IPS-15b (cell line): ENCODE data around the gene TEF.

Experiments used
- H3K27me3 ChIP-seq: one replicate; pipeline ENCODE4 v1.6.1; 2013; ENCODE audit warnings: low read length; ENCODE audit not compliant: control insufficient read depth, insufficient read depth
- H3K36me3 ChIP-seq: one replicate; pipeline ENCODE4 v1.6.1; 2013; ENCODE audit warnings: low read length; ENCODE audit not compliant: control insufficient read depth, insufficient read depth
- H3K4me1 ChIP-seq: one replicate; pipeline ENCODE4 v1.6.1; 2013; ENCODE audit warnings: mild to moderate bottlenecking, low read length; ENCODE audit not compliant: control insufficient read depth, insufficient read depth
- H3K4me3 ChIP-seq: one replicate; pipeline ENCODE4 v1.5.1; 2013; ENCODE audit warnings: low read depth, low read length
- H3K9ac ChIP-seq: one replicate; pipeline ENCODE4 v1.6.1; 2013; ENCODE audit warnings: low read depth, mild to moderate bottlenecking, low read length
- H3K9me3 ChIP-seq: one replicate; pipeline ENCODE4 v1.6.1; 2013; ENCODE audit warnings: mild to moderate bottlenecking, low read length; ENCODE audit not compliant: control insufficient read depth, insufficient read depth

TEF gene, protein sequence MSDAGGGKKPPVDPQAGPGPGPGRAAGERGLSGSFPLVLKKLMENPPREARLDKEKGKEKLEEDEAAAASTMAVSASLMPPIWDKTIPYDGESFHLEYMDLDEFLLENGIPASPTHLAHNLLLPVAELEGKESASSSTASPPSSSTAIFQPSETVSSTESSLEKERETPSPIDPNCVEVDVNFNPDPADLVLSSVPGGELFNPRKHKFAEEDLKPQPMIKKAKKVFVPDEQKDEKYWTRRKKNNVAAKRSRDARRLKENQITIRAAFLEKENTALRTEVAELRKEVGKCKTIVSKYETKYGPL

DNA sequence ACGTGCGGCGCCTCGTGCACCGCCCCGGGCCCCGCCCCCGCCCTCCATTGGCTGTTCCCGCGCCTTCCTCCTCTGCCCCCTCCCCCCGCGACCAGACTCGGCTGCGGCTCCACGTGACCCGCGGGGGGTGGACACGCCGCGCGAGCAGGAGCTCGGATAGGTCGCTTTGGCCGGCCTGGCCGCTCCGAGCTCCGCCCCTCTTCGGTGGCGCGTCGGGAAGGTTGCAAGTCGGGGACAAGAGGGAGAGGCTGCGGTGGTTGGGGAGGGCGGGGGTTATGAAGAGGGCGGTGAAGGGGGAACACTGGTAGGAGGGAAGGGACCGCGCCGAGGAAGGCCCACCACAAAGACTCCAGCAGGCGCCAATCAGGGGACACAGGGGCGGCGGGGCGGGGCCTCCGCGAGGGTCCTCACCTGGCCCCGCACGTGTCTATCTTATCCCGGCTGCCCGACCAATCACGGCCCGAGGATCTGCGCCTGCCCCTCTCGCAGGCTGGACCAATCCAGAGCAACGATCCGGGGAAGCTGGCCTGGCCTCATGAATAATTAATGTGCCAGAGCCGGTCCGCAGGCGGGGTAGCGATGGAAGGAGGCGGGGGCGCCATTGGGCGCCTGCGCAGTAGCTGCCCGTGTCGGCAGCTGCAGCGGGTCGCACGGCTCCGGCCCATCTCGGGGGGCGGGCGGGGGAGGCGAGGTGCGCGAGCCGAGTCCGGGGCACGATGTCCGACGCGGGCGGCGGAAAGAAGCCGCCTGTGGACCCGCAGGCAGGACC, at the start of gene TEF:
Gene TEF (plus strand): TSS at position 614 of the 769 bp plus-strand sequence. CDS start 103 bp downstream, at position 717.
- H3K36me3 ChIP-seq, result no peaks in the 10 kb centered on the region
- H3K9me3 ChIP-seq, result no peaks in the 10 kb centered on the region
- no peaks in the 10 kb centered on the region for H3K27me3 ChIP-seq
- H3K4me1 ChIP-seq, result peaks cover 9% of the 10 kb centered on the region
- peak within 1 kb of the TSS; percentile 81 for H3K4me3 ChIP-seq
- peak within 1 kb of the TSS; percentile 85 for H3K9ac ChIP-seq

DNA sequence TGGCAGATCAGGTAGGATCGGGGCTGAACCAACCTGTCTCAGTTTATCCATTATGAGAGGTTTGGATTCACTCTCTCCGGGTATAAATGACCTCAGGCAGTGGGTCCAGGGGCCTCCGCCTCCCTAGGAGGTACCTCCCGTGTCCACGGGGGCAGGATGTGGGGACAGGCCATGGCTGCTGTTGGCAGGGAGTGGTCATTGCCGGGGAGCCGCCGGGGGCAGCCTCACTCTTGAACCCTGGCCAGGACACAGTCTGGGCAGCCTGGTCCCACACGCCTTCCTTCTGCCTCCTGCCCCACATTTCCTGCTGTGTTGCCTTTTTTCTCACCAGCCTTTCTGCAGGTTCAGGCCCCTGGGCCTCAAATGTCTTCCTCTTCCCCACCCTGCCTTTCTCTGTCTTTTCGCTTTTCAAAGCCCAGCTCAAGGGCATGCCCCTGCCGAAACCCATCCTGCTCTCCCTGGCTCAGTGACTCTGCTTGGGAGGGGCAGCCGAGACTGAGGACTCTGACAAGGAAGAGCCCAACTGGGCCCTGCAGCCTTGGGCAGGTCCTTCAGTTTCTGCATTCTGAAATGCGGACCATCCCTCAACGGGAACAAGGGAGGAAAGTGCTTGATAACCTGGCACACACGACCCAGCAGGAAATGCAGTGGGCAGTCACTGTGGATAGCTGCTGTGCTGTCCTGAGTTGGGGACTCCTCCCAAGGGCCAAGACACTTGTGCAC, 49.4 kb upstream of the TEF start:
- no peaks in the 10 kb centered on the region for H3K27me3 ChIP-seq
- no peaks in the 10 kb centered on the region for H3K9me3 ChIP-seq
- no peak overlapping the region for H3K9ac ChIP-seq
- H3K36me3 ChIP-seq, result peaks cover 32% of the 10 kb centered on the region
- H3K4me3 ChIP-seq, result no peak overlapping the region
- H3K4me1 ChIP-seq, result no peaks in the 10 kb centered on the region

DNA sequence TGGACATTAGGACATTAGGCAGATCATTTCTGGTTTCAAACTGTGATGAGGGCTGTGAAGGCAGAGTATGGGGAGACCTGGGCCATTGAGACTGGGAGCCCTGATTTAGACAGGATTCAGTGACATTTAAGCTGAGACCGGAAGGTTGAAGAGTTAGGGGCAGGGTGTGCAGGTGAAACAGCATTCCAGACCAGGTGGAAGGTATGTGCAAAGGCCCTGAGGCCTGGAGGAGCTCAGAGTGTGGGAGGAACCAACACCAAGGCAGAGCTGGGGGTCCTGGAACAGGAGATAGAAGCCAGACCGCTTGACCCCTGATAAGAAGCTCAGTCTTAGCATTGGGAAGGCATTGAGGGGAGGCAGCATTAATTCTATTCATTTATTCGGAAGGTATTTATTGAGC, 47.9 kb upstream of the TEF start:
- Histone ChIP-seq H3K36me3 (peaks cover 40% of the 10 kb centered on the region), H3K4me3 (no peak overlapping the region), H3K27me3 (no peaks in the 10 kb centered on the region), H3K9me3 (no peaks in the 10 kb centered on the region), H3K9ac (no peak overlapping the region), H3K4me1 (no peaks in the 10 kb centered on the region)

DNA sequence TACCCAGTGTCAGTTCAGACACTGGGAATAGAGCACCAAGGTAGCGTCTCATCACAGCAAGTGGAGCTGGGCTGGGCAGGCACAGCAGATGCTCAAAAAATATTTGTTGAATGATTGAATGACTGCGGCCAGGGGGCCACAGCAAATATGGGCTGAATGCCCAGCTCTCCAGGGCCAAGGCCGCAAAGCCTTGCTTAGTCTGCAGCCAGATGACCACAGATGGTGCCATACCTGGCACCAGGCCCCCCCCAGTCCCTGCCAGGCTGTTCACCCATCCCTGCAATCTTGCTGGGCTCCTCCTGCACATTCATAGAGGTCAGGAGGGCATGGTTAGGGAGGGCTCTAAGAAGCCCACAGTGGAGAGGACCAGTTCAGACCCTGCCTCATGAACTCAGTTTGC, 47.5 kb upstream of the TEF start:
- Histone ChIP-seq H3K4me1 (no peaks in the 10 kb centered on the region), H3K4me3 (no peak overlapping the region), H3K9me3 (no peaks in the 10 kb centered on the region), H3K36me3 (peaks cover 44% of the 10 kb centered on the region), H3K9ac (no peak overlapping the region), H3K27me3 (no peaks in the 10 kb centered on the region)

DNA sequence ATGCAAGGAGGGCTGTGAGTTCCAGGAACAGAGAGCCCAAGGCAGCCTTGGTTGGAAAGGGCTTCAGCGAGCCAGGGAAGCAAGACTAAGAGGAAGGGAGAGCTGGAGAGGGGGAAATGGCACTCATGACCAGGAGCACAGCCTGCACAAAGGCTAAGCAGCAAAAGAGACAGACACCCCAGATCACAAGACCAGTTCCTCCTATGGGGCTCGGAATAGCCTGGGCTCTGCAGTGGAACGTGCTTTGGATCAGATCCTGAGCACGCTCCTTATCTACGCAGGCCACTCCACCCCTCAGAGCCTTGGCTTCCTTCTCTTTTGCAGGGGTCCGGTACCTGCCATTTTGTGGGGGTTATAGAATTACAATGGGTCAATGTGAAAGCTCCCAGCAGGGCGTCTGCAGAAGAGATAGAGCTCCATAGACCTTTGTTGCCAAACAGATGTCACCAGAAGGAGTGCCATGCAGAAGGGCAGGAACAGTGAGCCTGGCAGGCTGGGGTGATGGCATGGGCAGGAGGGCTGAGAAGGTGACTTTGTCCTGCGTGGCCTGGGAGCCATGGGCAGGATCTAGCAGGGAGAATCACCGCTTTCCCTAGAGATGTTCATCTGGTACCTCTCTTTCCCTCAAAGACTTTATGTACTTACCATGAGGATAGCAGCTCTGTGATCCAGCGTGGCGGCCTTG, 46.6 kb upstream of the TEF start:
- no peaks in the 10 kb centered on the region for H3K27me3 ChIP-seq
- H3K9ac ChIP-seq, result no peak overlapping the region
- no peak overlapping the region for H3K4me3 ChIP-seq
- no peaks in the 10 kb centered on the region for H3K4me1 ChIP-seq
- peaks cover 43% of the 10 kb centered on the region for H3K36me3 ChIP-seq
- H3K9me3 ChIP-seq, result no peaks in the 10 kb centered on the region

DNA sequence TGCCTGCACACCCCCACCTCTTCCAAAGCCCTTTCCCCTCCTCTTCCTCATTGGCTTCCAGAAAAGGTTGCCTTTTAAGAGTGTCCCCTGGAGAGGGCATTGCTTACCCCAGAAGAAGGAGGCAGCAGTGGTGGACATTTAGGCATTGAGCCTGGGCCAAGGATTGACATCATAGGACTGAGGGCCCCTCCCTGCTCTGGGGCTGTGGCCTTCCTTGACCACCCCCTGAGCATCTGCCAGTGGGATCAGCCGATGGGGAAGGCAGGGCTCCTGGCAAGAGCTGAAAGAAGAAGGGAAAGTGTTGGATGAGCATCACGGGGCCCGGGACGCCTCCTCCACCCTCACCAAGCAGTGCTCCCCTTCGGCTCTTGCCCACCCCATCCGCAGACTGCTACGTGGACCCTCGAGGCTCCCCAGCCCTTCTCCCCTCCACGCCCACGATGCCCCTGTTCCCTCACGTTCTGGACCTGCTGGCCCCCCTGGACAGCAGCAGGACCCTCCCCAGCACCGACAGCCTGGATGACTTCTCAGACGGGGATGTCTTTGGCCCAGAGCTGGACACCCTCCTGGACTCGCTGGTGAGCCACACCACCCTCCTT, 43.0 kb upstream of the TEF start:
- no peaks in the 10 kb centered on the region for H3K4me1 ChIP-seq
- H3K36me3 ChIP-seq, result peaks cover 42% of the 10 kb centered on the region
- H3K9ac ChIP-seq, result no peak overlapping the region
- no peaks in the 10 kb centered on the region for H3K9me3 ChIP-seq
- no peak overlapping the region for H3K4me3 ChIP-seq
- H3K27me3 ChIP-seq, result no peaks in the 10 kb centered on the region

DNA sequence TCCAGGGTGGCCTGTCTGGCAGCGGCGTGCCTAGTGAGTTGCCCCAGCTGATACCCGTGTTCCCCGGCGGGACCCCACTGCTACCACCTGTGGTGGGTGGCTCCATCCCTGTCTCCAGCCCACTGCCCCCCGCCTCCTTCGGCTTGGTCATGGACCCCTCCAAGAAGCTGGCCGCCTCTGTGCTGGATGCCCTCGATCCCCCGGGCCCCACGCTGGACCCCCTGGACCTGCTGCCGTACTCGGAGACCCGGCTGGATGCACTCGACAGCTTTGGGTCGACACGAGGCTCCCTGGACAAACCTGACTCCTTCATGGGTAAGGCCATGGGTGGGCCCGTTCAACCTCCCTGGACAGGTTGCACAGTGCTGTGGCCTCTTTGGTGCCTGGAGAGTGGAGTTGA, 41.9 kb upstream of the TEF start:
- Histone ChIP-seq H3K27me3 (no peaks in the 10 kb centered on the region), H3K4me1 (no peaks in the 10 kb centered on the region), H3K36me3 (peaks cover 51% of the 10 kb centered on the region), H3K9ac (no peak overlapping the region), H3K4me3 (no peak overlapping the region), H3K9me3 (no peaks in the 10 kb centered on the region)

DNA sequence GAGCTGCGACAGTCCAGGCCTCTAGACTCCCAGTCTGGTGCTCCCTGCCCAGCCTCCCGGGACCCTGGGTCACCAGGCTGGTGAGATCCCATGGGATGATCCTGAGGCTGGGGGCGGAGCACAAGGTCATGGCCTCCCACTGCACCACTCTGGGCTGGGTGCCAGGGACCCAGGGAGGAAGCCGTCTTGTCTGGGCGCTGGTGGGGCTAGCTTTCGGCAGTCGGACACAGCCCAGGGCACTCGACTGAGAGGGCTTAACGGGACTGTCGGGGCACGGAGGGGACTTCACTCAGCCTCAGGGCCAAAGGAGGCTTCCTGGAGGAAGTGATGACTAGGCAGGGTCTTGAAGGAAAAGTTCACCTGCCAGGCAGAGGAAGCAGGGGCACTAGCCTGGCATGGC, 41.4 kb upstream of the TEF start:
- Histone ChIP-seq H3K27me3 (no peaks in the 10 kb centered on the region), H3K4me1 (no peaks in the 10 kb centered on the region), H3K36me3 (peaks cover 52% of the 10 kb centered on the region), H3K4me3 (no peak overlapping the region), H3K9ac (no peak overlapping the region), H3K9me3 (no peaks in the 10 kb centered on the region)

DNA sequence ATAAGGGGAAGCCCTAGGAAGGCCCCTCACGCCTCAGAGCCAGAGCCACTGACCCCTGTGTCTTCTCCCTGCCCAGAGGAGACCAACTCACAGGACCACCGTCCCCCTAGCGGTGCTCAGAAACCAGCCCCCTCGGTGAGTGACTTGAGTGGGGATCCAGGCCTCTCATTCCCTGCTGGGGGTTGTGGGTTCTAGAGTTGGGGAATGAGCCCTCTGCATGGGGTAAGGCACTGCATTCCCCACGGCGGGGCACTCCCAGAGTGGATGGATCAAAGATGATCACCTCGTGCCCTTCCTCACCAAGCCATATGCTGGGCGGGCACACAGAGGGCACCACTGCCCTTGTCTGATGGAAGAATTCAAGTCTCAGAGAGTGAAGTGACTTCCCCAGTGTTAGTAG, 40.7 kb upstream of the TEF start:
- Histone ChIP-seq H3K36me3 (peaks cover 58% of the 10 kb centered on the region), H3K4me1 (no peaks in the 10 kb centered on the region), H3K4me3 (no peak overlapping the region), H3K27me3 (no peaks in the 10 kb centered on the region), H3K9ac (no peak overlapping the region), H3K9me3 (no peaks in the 10 kb centered on the region)

DNA sequence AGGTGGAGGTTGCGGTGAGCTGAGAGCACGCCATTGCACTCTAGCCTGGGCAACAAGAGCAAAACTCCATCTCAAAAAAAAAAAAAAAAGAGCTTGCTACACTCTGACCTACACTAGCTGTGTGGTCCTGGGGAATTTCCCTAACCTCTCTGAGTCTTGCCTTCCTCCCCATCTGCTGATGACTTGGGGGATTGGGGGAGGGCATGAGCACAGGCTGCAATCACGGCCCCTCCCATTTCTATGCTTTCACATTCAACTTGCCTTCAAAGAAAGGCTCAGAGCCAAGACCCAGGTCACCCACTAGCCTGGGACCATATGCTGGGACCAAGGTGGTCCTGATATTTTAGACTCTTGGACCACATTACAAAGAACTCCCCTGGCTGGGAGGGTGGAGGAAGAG, 39.8 kb upstream of the TEF start:
- Histone ChIP-seq H3K9me3 (no peaks in the 10 kb centered on the region), H3K36me3 (peaks cover 61% of the 10 kb centered on the region), H3K9ac (no peak overlapping the region), H3K4me3 (no peak overlapping the region), H3K27me3 (no peaks in the 10 kb centered on the region), H3K4me1 (no peaks in the 10 kb centered on the region)

DNA sequence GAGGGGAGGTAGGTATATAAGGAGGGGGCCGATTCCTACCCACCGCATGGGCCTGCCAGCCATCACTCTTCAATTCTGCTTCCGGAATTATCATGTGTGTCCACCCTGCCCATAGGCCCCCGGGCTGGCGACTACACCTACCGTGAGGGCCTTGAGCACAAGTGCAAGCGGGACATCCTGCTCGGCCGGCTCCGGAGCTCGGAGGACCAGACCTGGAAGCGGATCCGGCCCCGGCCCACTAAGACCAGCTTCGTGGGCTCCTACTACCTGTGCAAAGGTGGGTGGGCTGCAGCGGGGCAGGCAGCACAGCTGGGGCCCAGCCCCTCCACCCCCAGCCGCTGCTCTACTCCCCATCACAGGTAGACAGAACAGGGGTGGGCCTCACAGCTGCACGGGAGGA, 38.4 kb upstream of the TEF start:
- Histone ChIP-seq H3K4me1 (no peaks in the 10 kb centered on the region), H3K36me3 (peaks cover 70% of the 10 kb centered on the region), H3K4me3 (no peak overlapping the region), H3K9me3 (no peaks in the 10 kb centered on the region), H3K9ac (no peak overlapping the region), H3K27me3 (no peaks in the 10 kb centered on the region)
